A549 (cell line): ENCODE measurements around the gene TRAK2. TPM values are rescaled to one million over a fixed set of nuclear protein-coding genes. Genes with fewer than 3 reads are reported as not detected.

Experiments used
- ATAC-seq, 2 experiments: fragments of 200-7000 bp in 1 of 2; fragments of >200 bp in 1 of 2; cut with Nextera tagmentation in 1 of 2; cut with Tn5 transposase in 1 of 2; 3 replicates each; pipeline versions ENCODE4 v1.8.0 to v1.9.1; 2018 to 2020; ENCODE audit warnings: mild to moderate bottlenecking in 1 of 2, moderate library complexity in 1 of 2
- CTCF ChIA-PET: fragments of 300-600 bp; sonication (Branson Sonifier 250); formaldehyde crosslinking; extraction: SDS; loops from one replicate; lab custom pipeline; 2021; ENCODE audit warnings: antibody characterized with exemption, inconsistent platforms; lab: Yijun Ruan, JAX
- POLR2A ChIA-PET: fragments of 350-600 bp; formaldehyde crosslinking; extraction: SDS; loops from one replicate; lab custom pipeline; 2021; ENCODE audit warnings: antibody characterized with exemption, inconsistent platforms; lab: Yijun Ruan, JAX
- DNase-seq, 2 experiments: peaks; one replicate each; pipeline versions ENCODE4 v3.0.0 to v3.0.0-alpha.2; 2011 to 2016; ENCODE audit warnings: low read depth in 1 of 2, low spot score in 1 of 2
- FAIRE-seq: peaks from 2 replicates; lab custom pipeline; 2011; peaks lifted over from hg19 to GRCh38; lab: Jason Lieb, UNC
- H3K27ac ChIP-seq, 2 experiments: fragments of >200 bp; sonication (Bioruptor Twin); formaldehyde crosslinking; 3 replicates each; pipeline ENCODE4 v1.5.1; 2016 to 2017
- H3K4me1 ChIP-seq: fragments of >200 bp; sonication (Bioruptor Twin); formaldehyde crosslinking; 3 replicates; pipeline ENCODE4 v1.6.1; 2016
- H3K4me2 ChIP-seq: fragments of >200 bp; sonication (Bioruptor Twin); formaldehyde crosslinking; 3 replicates; pipeline ENCODE4 v1.6.1; 2016
- H3K4me3 ChIP-seq: fragments of >200 bp; sonication (Bioruptor Twin); formaldehyde crosslinking; 3 replicates; pipeline ENCODE4 v1.5.1; 2016
- H3K9me3 ChIP-seq: fragments of >200 bp; sonication (Bioruptor Twin); formaldehyde crosslinking; 3 replicates; pipeline ENCODE4 v1.6.1; 2016
- ATOH8 ChIP-seq: fragments of 250-450 bp; sonication (Bioruptor Pico); IDR thresholded peaks from 2 replicates; pipeline ENCODE4 v1.5.0; 2020; ENCODE audit warnings: low read depth, mild to moderate bottlenecking, moderate library complexity
- CEBPB ChIP-seq, 2 experiments: fragments of >200 bp in 1 of 2; sonication (Bioruptor Twin) in 1 of 2; formaldehyde crosslinking in 1 of 2; IDR thresholded peaks; 2 replicates each; pipeline ENCODE4 v1.6.1; 2012 to 2016
- CHD4 ChIP-seq: fragments of 200-600 bp; sonication (generic); IDR thresholded peaks from 2 replicates; pipeline ENCODE4 v1.6.1; 2016; ENCODE audit warnings: antibody characterized with exemption, mild to moderate bottlenecking, borderline replicate concordance
- EP300 ChIP-seq, 2 experiments: fragments of >200 bp; sonication (Bioruptor Twin); formaldehyde crosslinking; IDR thresholded peaks; 2 replicates in 1 of 2; 3 replicates in 1 of 2; pipeline ENCODE4 v1.6.1; 2016 to 2017
- ESRRA ChIP-seq: fragments of 150-350 bp; IDR thresholded peaks from 2 replicates; pipeline ENCODE4 v1.6.1; 2014; ENCODE audit warnings: mild to moderate bottlenecking, low read length, borderline replicate concordance
- FOSB ChIP-seq: fragments of 250-450 bp; sonication (Bioruptor Pico); IDR thresholded peaks from 2 replicates; pipeline ENCODE4 v1.5.0; 2020; ENCODE audit warnings: mild to moderate bottlenecking, moderate library complexity
- FOXS1 ChIP-seq: fragments of 250-450 bp; sonication (Bioruptor Pico); IDR thresholded peaks from 2 replicates; pipeline ENCODE4 v1.5.0; 2020; ENCODE audit warnings: mild to moderate bottlenecking, moderate library complexity
- HEYL ChIP-seq: fragments of 250-450 bp; sonication (Bioruptor Pico); IDR thresholded peaks from 2 replicates; pipeline ENCODE4 v1.8.0; 2021; ENCODE audit warnings: mild to moderate bottlenecking, moderate library complexity
- JUN ChIP-seq, 2 experiments: fragments of >200 bp; sonication (Bioruptor Twin); formaldehyde crosslinking; IDR thresholded peaks; 2 replicates in 1 of 2; 3 replicates in 1 of 2; pipeline ENCODE4 v1.6.1; 2016 to 2017
- KDM5A ChIP-seq: fragments of 200-600 bp; sonication (generic); IDR thresholded peaks from 2 replicates; pipeline ENCODE4 v1.6.1; 2016; ENCODE audit warnings: antibody characterized with exemption, mild to moderate bottlenecking
- MAX ChIP-seq: IDR thresholded peaks from 2 replicates; pipeline ENCODE4 v1.6.1; 2012
- MYC ChIP-seq: IDR thresholded peaks from 2 replicates; pipeline ENCODE4 v1.6.1; 2012; ENCODE audit warnings: mild to moderate bottlenecking, inconsistent platforms, low read length, improper control_type of control experiment, borderline replicate concordance
- NFE2L2 ChIP-seq: fragments of 150-350 bp; conservative IDR thresholded peaks from 2 replicates; pipeline ENCODE4 v1.6.1; 2014; ENCODE audit warnings: low read length
- NR3C1 ChIP-seq: fragments of >200 bp; sonication (Bioruptor Twin); formaldehyde crosslinking; IDR thresholded peaks from 3 replicates; pipeline ENCODE4 v1.6.1; 2017
- PBX3 ChIP-seq: IDR thresholded peaks from 2 replicates; pipeline ENCODE4 v1.6.1; 2012
- PHF8 ChIP-seq: fragments of 200-600 bp; sonication (generic); IDR thresholded peaks from 2 replicates; pipeline ENCODE4 v1.6.1; 2016; ENCODE audit warnings: low read depth, mild to moderate bottlenecking, antibody characterized with exemption, moderate library complexity, borderline replicate concordance
- POLR2A ChIP-seq: IDR thresholded peaks from 2 replicates; pipeline ENCODE4 v1.6.1; 2012; ENCODE audit warnings: mild to moderate bottlenecking, low read length
- POLR2AphosphoS2 ChIP-seq: conservative IDR thresholded peaks from 2 replicates; pipeline ENCODE4 v1.6.1; 2012; ENCODE audit warnings: low read length, improper control_type of control experiment, inconsistent platforms
- RAD21 ChIP-seq, 2 experiments: fragments of >200 bp in 1 of 2; sonication (Bioruptor Twin) in 1 of 2; formaldehyde crosslinking in 1 of 2; IDR thresholded peaks in 1 of 2; conservative IDR thresholded peaks in 1 of 2; 2 replicates in 1 of 2; 3 replicates in 1 of 2; pipeline ENCODE4 v1.6.1; 2012 to 2018; ENCODE audit warnings: inconsistent platforms in 1 of 2
- RNF2 ChIP-seq: fragments of 200-600 bp; sonication (generic); IDR thresholded peaks from 2 replicates; pipeline ENCODE4 v1.6.1; 2016; ENCODE audit warnings: low read depth, mild to moderate bottlenecking, antibody characterized with exemption, moderate library complexity, borderline replicate concordance
- ZFP36 ChIP-seq: fragments of 450-650 bp; IDR thresholded peaks from 2 replicates; pipeline ENCODE4 v1.6.1; 2014; ENCODE audit warnings: borderline replicate concordance; ENCODE audit not compliant: partially characterized antibody
- ZSCAN20 ChIP-seq: fragments of 250-450 bp; sonication (Bioruptor Pico); IDR thresholded peaks from 2 replicates; pipeline ENCODE4 v1.8.0; 2022; ENCODE audit warnings: mild to moderate bottlenecking, moderate library complexity
- WGBS: methylation state at CpG from one replicate; pipeline ENCODE4 v1.1.6; 2017; ENCODE audit errors: missing lambda C conversion rate; 5-methylcytosine and 5-hydroxymethylcytosine counted together
- polyA plus RNA-seq, 4 experiments: library from polyadenylated mRNA; depleted of rRNA in 3 of 4; stranded (reverse); fragments of >200 nt; fragmentation: RNase III in 1 of 4; extraction: RNeasy Plus Mini Kit Qiagen cat#74134 plus additional on column Dnase treatment in 1 of 4; gene quantifications; 2 replicates in 3 of 4; 3 replicates in 1 of 4; pipeline ENCODE4 v1.2.3, GENCODE V29; 2011 to 2017

The TRAK2 gene
- polyA plus RNA-seq, 2 of the 4 experiments (the other 2 are of a cell fraction): 10.2 to 22.4 TPM

GRCh38 chr2:201466050-201466675 lies 14.9 kb upstream of the TRAK2 start:
- ChIA-PET CTCF (no interaction called here), POLR2A (no interaction called here)
- no peak for DNase-seq
- H3K27ac ChIP-seq: no peak overlapping the region
- 0 out of 3 replicates have a peak, but pooled peaks cover 4% of the 10 kb centered on the region for H3K4me1 ChIP-seq
- WGBS: 88% methylated on average over 3 of the region's 3 CpGs
- no peak for TF ChIP-seq RAD21 (conservative IDR thresholded peaks at IDR 0.05 in 1 of 2, IDR thresholded peaks at IDR 0.05 in 1 of 2)
- TF ChIP-seq CHD4: no peak
- no peak overlapping the region for H3K4me3 ChIP-seq
- ATAC-seq: no peak
- H3K4me2 ChIP-seq: no peak overlapping the region
- peaks cover 6% of the 10 kb centered on the region; the same call in 1 of the 3 replicates for H3K9me3 ChIP-seq
- FAIRE-seq: no peak

GRCh38 chr2:201465524-201465971 lies 14.3 kb upstream of the TRAK2 start:
- H3K9me3 ChIP-seq: peaks cover 6% of the 10 kb centered on the region; the same call in 1 of the 3 replicates
- DNase-seq (no peak), FAIRE-seq (no peak), ATAC-seq (no peak)
- POLR2A ChIA-PET: no interaction called here
- 0 out of 3 replicates have a peak, but pooled peaks cover 4% of the 10 kb centered on the region for H3K4me1 ChIP-seq
- no peak for TF ChIP-seq ESRRA
- TF ChIP-seq PBX3: no peak
- no peak for TF ChIP-seq POLR2A
- TF ChIP-seq MAX: no peak
- TF ChIP-seq ZFP36: no peak
- no peak overlapping the region for H3K4me2 ChIP-seq
- CTCF ChIA-PET: no interaction called here
- H3K4me3 ChIP-seq: no peak overlapping the region
- 97% methylated on average over 2 of the region's 2 CpGs for WGBS
- no peak overlapping the region for H3K27ac ChIP-seq

- H3K27ac ChIP-seq: no peak overlapping the region
- 0 out of 3 replicates have a peak, but pooled peaks cover 4% of the 10 kb centered on the region for H3K4me1 ChIP-seq
- H3K4me3 ChIP-seq: no peak overlapping the region
- ChIA-PET POLR2A (no interaction called here), CTCF (no interaction called here)
- FAIRE-seq: no peak
- no peak overlapping the region for H3K4me2 ChIP-seq
- peaks cover 6% of the 10 kb centered on the region; the same call in 1 of the 3 replicates for H3K9me3 ChIP-seq
- DNase-seq: no peak
- WGBS: 80% methylated on average over 1 of the region's 1 CpG
- TF ChIP-seq NR3C1 (no peak), RAD21 (conservative IDR thresholded peaks at IDR 0.05 in 1 of 2, IDR thresholded peaks at IDR 0.05 in 1 of 2) (no peak), PHF8 (no peak), KDM5A (no peak), ESRRA (no peak), FOXS1 (CRISPR knock-in tag) (no peak)
- no peak for ATAC-seq
These were observed 13.3 kb upstream of the TRAK2 start for GRCh38 chr2:201464547-201464946.

- WGBS: 90% methylated on average over 1 of the region's 1 CpG
- TF ChIP-seq RNF2: no peak
- TF ChIP-seq ATOH8: no peak
- TF ChIP-seq POLR2AphosphoS2: no peak
- TF ChIP-seq ZFP36: no peak
- no peak for TF ChIP-seq HEYL (CRISPR knock-in tag)
- TF ChIP-seq FOSB (CRISPR knock-in tag): no peak
- no peak for TF ChIP-seq EP300 (IDR thresholded peaks at IDR 0.05)
- no peak for TF ChIP-seq CEBPB (IDR thresholded peaks at IDR 0.05)
- no peak for TF ChIP-seq ZSCAN20 (CRISPR knock-in tag)
- no peak for TF ChIP-seq MYC
- no peak for TF ChIP-seq NFE2L2
- no peak for TF ChIP-seq JUN (IDR thresholded peaks at IDR 0.05)
- CTCF ChIA-PET: no interaction called here
These were observed 9.3 kb upstream of the TRAK2 start for GRCh38 chr2:201460532-201460931.

More at GRCh38 chr2:201460532-201460931, 9.3 kb upstream of the TRAK2 start:
- H3K4me2 ChIP-seq: no peak overlapping the region
- H3K4me1 ChIP-seq: no peaks in the 10 kb centered on the region
- no peak overlapping the region for H3K27ac ChIP-seq
- FAIRE-seq: no peak
- no peak for DNase-seq
- H3K9me3 ChIP-seq: peaks cover 6% of the 10 kb centered on the region; the same call in 1 of the 3 replicates
- POLR2A ChIA-PET: no interaction called here
- H3K4me3 ChIP-seq: no peak overlapping the region
- no peak for ATAC-seq
